ENCODE data around the gene SPTA1.

Gene SPTA1

GRCh38 chr1:158686111-158687009, at the start of gene SPTA1:
Gene SPTA1 (minus strand): TSS chr1:158686715. CDS start chr1:158686517, 198 bp downstream.
- Histone ChIP-seq H3K27me3 (ENCODE audit: control insufficient read depth in 1 of 2, insufficient read depth in 2 of 2, low read length in 2 of 2) (no peaks in the 10 kb centered on the region), H3K9ac (ENCODE audit: low read length) (no peak within 1 kb of the TSS), H3K36me3 (ENCODE audit: insufficient read depth, low read length) (no peaks in the 10 kb centered on the region), H3K9me3 (ENCODE audit: low read length) (no peaks in the 10 kb centered on the region), H3K27ac (ENCODE audit: low read depth, low read length) (no peak within 1 kb of the TSS), H3K4me1 (ENCODE audit: insufficient read depth, low read length) (no peaks in the 10 kb centered on the region), H3K4me3 (ENCODE audit: low read depth in 1 of 2, low read length in 2 of 2) (no peak within 1 kb of the TSS)

DNA sequence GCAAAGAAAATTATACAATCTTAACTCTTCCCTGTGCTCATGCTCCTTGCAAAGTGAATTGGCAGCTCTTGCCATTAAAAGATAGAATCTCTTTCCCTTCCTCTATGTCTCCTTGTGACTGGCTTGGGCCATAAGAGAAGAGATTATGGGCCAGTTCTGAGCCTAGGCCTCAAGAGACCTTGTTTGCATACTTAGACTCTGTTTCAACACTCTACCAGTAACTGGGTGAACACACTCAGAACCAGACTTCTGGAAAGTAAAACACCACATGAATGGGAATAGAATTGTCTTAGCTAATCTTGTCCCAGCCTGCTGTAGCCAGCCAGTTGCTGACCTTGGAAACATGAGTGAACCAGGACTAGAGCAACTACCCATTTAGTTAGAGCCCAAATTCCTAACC, 49.3 kb upstream of the SPTA1 start:
- H3K9ac ChIP-seq (ENCODE audit: low read length): no peak overlapping the region
- no peak overlapping the region for H3K27ac ChIP-seq (ENCODE audit: low read depth, low read length)
- H3K27me3 ChIP-seq (ENCODE audit: control insufficient read depth in 1 of 2, insufficient read depth in 2 of 2, low read length in 2 of 2): no peaks in the 10 kb centered on the region
- H3K9me3 ChIP-seq (ENCODE audit: low read length): no peaks in the 10 kb centered on the region
- no peaks in the 10 kb centered on the region for H3K4me1 ChIP-seq (ENCODE audit: insufficient read depth, low read length)
- no peaks in the 10 kb centered on the region for H3K36me3 ChIP-seq (ENCODE audit: insufficient read depth, low read length)
- no peak overlapping the region for H3K4me3 ChIP-seq (ENCODE audit: low read depth in 1 of 2, low read length in 2 of 2)

GRCh38 chr1:158732524-158732923, 46.0 kb upstream of the SPTA1 start:
- no peak overlapping the region for H3K9ac ChIP-seq (ENCODE audit: low read length)
- H3K36me3 ChIP-seq (ENCODE audit: insufficient read depth, low read length): no peaks in the 10 kb centered on the region
- no peaks in the 10 kb centered on the region for H3K9me3 ChIP-seq (ENCODE audit: low read length)
- H3K4me3 ChIP-seq (ENCODE audit: low read depth in 1 of 2, low read length in 2 of 2): no peak overlapping the region
- H3K4me1 ChIP-seq (ENCODE audit: insufficient read depth, low read length): no peaks in the 10 kb centered on the region
- H3K27me3 ChIP-seq (ENCODE audit: control insufficient read depth in 1 of 2, insufficient read depth in 2 of 2, low read length in 2 of 2): no peaks in the 10 kb centered on the region
- no peak overlapping the region for H3K27ac ChIP-seq (ENCODE audit: low read depth, low read length)

DNA sequence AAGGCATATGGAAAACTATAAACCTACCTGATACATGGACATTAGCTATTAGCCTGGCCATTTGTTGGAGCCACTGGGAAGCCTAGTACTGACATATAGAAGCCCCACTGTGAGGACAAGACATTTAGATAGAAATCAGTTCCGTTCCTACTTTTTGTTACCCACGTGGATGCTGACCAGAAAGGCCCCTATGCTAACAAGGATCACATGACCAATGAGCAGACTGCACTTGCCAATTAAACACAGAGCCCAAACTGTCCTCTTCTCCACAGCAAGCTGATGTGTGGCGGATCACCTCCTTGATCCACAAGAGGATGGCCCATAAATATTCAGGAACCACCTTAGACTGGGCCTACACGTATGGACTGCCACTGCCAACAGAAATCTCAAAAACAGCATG, 45.2 kb upstream of the SPTA1 start:
- Histone ChIP-seq H3K27ac (ENCODE audit: low read depth, low read length) (no peak overlapping the region), H3K9ac (ENCODE audit: low read length) (no peak overlapping the region), H3K4me1 (ENCODE audit: insufficient read depth, low read length) (no peaks in the 10 kb centered on the region), H3K9me3 (ENCODE audit: low read length) (no peaks in the 10 kb centered on the region), H3K36me3 (ENCODE audit: insufficient read depth, low read length) (no peaks in the 10 kb centered on the region), H3K27me3 (ENCODE audit: control insufficient read depth in 1 of 2, insufficient read depth in 2 of 2, low read length in 2 of 2) (no peaks in the 10 kb centered on the region), H3K4me3 (ENCODE audit: low read depth in 1 of 2, low read length in 2 of 2) (no peak overlapping the region)

- Histone ChIP-seq H3K36me3 (ENCODE audit: insufficient read depth, low read length) (no peaks in the 10 kb centered on the region), H3K4me3 (ENCODE audit: low read depth in 1 of 2, low read length in 2 of 2) (no peak overlapping the region), H3K9me3 (ENCODE audit: low read length) (no peaks in the 10 kb centered on the region), H3K4me1 (ENCODE audit: insufficient read depth, low read length) (no peaks in the 10 kb centered on the region), H3K27ac (ENCODE audit: low read depth, low read length) (no peak overlapping the region), H3K27me3 (ENCODE audit: control insufficient read depth in 1 of 2, insufficient read depth in 2 of 2, low read length in 2 of 2) (no peaks in the 10 kb centered on the region), H3K9ac (ENCODE audit: low read length) (no peak overlapping the region)
Measured at GRCh38 chr1:158730453-158730852, 43.9 kb upstream of the SPTA1 start.

DNA sequence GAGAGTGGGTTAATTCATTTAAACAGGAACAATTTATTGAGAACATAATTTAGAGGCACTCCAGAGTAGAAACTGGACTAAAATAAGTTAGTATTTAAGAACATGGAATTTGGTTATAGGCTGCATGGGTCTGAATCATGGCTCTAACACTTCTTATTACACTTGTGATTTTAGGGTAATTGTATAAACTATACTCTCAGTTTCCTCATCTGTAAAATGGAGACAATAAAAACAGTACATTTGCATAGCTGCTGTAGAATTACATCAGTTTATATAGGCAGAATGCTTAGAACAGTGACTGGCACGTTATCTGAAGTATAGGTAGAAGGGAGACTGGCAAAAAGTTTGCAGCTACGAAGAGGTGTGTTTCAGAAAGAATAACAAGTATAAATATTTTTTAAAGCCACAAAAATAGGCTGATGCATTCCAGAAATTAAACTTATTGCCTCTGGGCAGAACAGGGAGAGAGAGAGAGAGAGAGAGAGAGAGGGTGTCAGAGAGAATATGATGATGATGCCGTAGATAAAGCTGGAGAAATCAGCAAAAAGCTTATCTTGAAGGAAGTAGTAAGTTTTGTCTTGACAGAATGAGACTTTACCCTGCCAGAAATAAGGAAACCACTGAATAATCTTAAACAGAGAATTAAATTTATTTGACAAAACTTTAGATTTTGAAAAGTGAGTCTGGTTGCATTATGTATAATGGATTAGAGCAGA, 42.2 kb upstream of the SPTA1 start:
- H3K27me3 ChIP-seq (ENCODE audit: control insufficient read depth in 1 of 2, insufficient read depth in 2 of 2, low read length in 2 of 2): no peaks in the 10 kb centered on the region
- no peak overlapping the region for H3K27ac ChIP-seq (ENCODE audit: low read depth, low read length)
- no peaks in the 10 kb centered on the region for H3K4me1 ChIP-seq (ENCODE audit: insufficient read depth, low read length)
- H3K4me3 ChIP-seq (ENCODE audit: low read depth in 1 of 2, low read length in 2 of 2): no peak overlapping the region
- no peaks in the 10 kb centered on the region for H3K9me3 ChIP-seq (ENCODE audit: low read length)
- H3K36me3 ChIP-seq (ENCODE audit: insufficient read depth, low read length): no peaks in the 10 kb centered on the region
- H3K9ac ChIP-seq (ENCODE audit: low read length): no peak overlapping the region

DNA sequence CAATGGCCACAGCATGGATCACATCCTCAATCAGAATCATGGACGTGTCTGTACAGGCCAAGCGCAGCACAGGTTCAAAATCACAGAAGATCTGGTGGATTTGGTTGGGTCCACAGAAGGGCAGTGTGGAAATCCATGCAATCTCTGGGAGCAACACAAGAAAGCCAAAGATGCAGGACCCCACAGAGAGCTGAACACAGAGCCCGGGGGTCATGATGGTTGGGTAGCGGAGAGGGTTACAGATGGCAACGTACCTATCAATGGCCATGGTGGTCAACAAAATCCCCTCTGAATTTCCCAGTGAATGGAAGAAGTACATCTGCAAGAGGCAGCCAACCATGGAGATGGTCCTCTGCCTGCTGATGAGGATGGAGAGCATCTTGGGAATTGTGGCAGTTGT, 37.9 kb upstream of the SPTA1 start:
- Histone ChIP-seq H3K9me3 (ENCODE audit: low read length) (no peaks in the 10 kb centered on the region), H3K9ac (ENCODE audit: low read length) (no peak overlapping the region), H3K4me3 (ENCODE audit: low read depth in 1 of 2, low read length in 2 of 2) (no peak overlapping the region), H3K4me1 (ENCODE audit: insufficient read depth, low read length) (no peaks in the 10 kb centered on the region), H3K27ac (ENCODE audit: low read depth, low read length) (no peak overlapping the region), H3K36me3 (ENCODE audit: insufficient read depth, low read length) (no peaks in the 10 kb centered on the region), H3K27me3 (ENCODE audit: control insufficient read depth in 1 of 2, insufficient read depth in 2 of 2, low read length in 2 of 2) (no peaks in the 10 kb centered on the region)

- Histone ChIP-seq H3K9ac (ENCODE audit: low read length) (no peak within 1 kb of the TSS), H3K9me3 (ENCODE audit: low read length) (no peaks in the 10 kb centered on the region), H3K4me3 (ENCODE audit: low read depth in 1 of 2, low read length in 2 of 2) (no peak within 1 kb of the TSS), H3K27me3 (ENCODE audit: control insufficient read depth in 1 of 2, insufficient read depth in 2 of 2, low read length in 2 of 2) (no peaks in the 10 kb centered on the region), H3K27ac (ENCODE audit: low read depth, low read length) (no peak within 1 kb of the TSS), H3K36me3 (ENCODE audit: insufficient read depth, low read length) (no peaks in the 10 kb centered on the region), H3K4me1 (ENCODE audit: insufficient read depth, low read length) (no peaks in the 10 kb centered on the region)
Measured at GRCh38 chr1:158720620-158721019, 34.1 kb upstream of the SPTA1 start, which contains the start of gene OR6K3. Gene OR6K3 (minus strand): TSS chr1:158720720. CDS start chr1:158718115, 2,605 bp downstream.

GRCh38 chr1:158719664-158720063, 33.1 kb upstream of the SPTA1 start:
- Histone ChIP-seq H3K27ac (ENCODE audit: low read depth, low read length) (no peak overlapping the region), H3K4me1 (ENCODE audit: insufficient read depth, low read length) (no peaks in the 10 kb centered on the region), H3K9ac (ENCODE audit: low read length) (no peak overlapping the region), H3K27me3 (ENCODE audit: control insufficient read depth in 1 of 2, insufficient read depth in 2 of 2, low read length in 2 of 2) (no peaks in the 10 kb centered on the region), H3K36me3 (ENCODE audit: insufficient read depth, low read length) (no peaks in the 10 kb centered on the region), H3K4me3 (ENCODE audit: low read depth in 1 of 2, low read length in 2 of 2) (no peak overlapping the region), H3K9me3 (ENCODE audit: low read length) (no peaks in the 10 kb centered on the region)

- Histone ChIP-seq H3K27ac (ENCODE audit: low read depth, low read length) (no peak overlapping the region), H3K9ac (ENCODE audit: low read length) (no peak overlapping the region), H3K9me3 (ENCODE audit: low read length) (no peaks in the 10 kb centered on the region), H3K4me3 (ENCODE audit: low read depth in 1 of 2, low read length in 2 of 2) (no peak overlapping the region), H3K27me3 (ENCODE audit: control insufficient read depth in 1 of 2, insufficient read depth in 2 of 2, low read length in 2 of 2) (no peaks in the 10 kb centered on the region), H3K36me3 (ENCODE audit: insufficient read depth, low read length) (no peaks in the 10 kb centered on the region), H3K4me1 (ENCODE audit: insufficient read depth, low read length) (no peaks in the 10 kb centered on the region)
Measured at GRCh38 chr1:158717344-158717743, 30.8 kb upstream of the SPTA1 start.

DNA sequence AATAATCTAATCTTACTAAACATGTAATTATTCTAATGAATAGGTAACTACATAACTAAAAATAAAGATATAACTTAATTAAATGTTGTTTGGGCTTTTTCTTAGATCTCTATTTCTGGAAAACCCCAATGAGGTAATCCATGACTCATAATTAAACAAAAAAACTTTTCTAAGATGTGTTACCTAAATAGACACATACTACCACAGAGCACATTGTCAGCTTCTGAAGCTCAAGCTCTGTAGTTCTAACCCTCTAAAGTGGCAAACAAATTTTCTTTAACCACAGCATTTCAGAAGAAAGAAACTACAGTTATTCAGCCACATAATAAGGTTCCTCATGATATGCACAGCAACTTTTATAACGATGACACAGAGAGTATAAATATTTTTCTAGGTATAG, 29.8 kb upstream of the SPTA1 start:
- Histone ChIP-seq H3K36me3 (ENCODE audit: insufficient read depth, low read length) (no peaks in the 10 kb centered on the region), H3K9me3 (ENCODE audit: low read length) (no peaks in the 10 kb centered on the region), H3K27ac (ENCODE audit: low read depth, low read length) (no peak overlapping the region), H3K27me3 (ENCODE audit: control insufficient read depth in 1 of 2, insufficient read depth in 2 of 2, low read length in 2 of 2) (no peaks in the 10 kb centered on the region), H3K9ac (ENCODE audit: low read length) (no peak overlapping the region), H3K4me1 (ENCODE audit: insufficient read depth, low read length) (no peaks in the 10 kb centered on the region), H3K4me3 (ENCODE audit: low read depth in 1 of 2, low read length in 2 of 2) (no peak overlapping the region)

All from muscle layer of colon (tissue), 2 donors.